ENCODE results near the gene NDUFA13. TPM values are rescaled to one million over a fixed set of nuclear protein-coding genes. Genes with fewer than 3 reads are reported as not detected.
A peak's percentile ranks its signal among the peaks of the same experiment; 100 is the strongest.

NDUFA13 gene
- total and polyA plus RNA-seq, 4 experiments from 2014 or later = 191 to 316 (median 232) TPM

GRCh38 chr19:19510432-19510831, 5.6 kb upstream of the NDUFA13 start:
- H3K4me1 ChIP-seq (ENCODE audit: insufficient read depth, low read length) = peaks cover 9% of the 10 kb centered on the region
- H3K27me3 ChIP-seq (ENCODE audit: insufficient read depth, low read length) = no peaks in the 10 kb centered on the region
- no peak for DNase-seq
- H3K4me3 ChIP-seq (ENCODE audit: low read length in 2 of 2) = no peak overlapping the region
- ChIA-PET CTCF (ENCODE audit: partially characterized antibody) (interaction anchor here (1.8 kb wide), 1 partner anchor 20 kb away, joined by 6 read pairs; no protein-coding TSS in a partner anchor), POLR2A (ENCODE audit: partially characterized antibody) (interaction anchor here (1.1 to 1.5 kb wide), 2 partner anchors 18 to 146 kb away, joined by 3 read pairs; no protein-coding TSS in a partner anchor)
- Mint-ChIP-seq H3K36me3 (peaks cover 12 to 18% of the 10 kb centered on the region in 2 donors), H3K27ac (peak overlapping the region in 4 of 7 donors; percentile 44 to 70 (median 70)), H3K9me3 (peaks cover 0 to 6% (median 0%) of the 10 kb centered on the region in 8 donors), H3K4me3 (no peak overlapping the region), H3K27me3 (no peaks in the 10 kb centered on the region), H3K4me1 (peaks cover 0 to 3% (median under 1%) of the 10 kb centered on the region in 4 donors)
- intact Hi-C loops (cut with micrococcal nuclease) = no loop called here
- H3K9me3 ChIP-seq (ENCODE audit: control insufficient read depth in 1 of 2, low read length in 2 of 2) = no peaks in the 10 kb centered on the region
- no peak overlapping the region for H3K27ac ChIP-seq (ENCODE audit: low read depth, low read length)
- H3K36me3 ChIP-seq (ENCODE audit: insufficient read depth, low read length) = peaks cover 12% of the 10 kb centered on the region

GRCh38 chr19:19513682-19514081, 2.3 kb upstream of the NDUFA13 start:
- POLR2A ChIA-PET (ENCODE audit: partially characterized antibody) = interaction anchor here (0.9 to 3.2 kb wide), 2 partner anchors 108 to 155 kb away, joined by 3 to 16 read pairs; partner anchors contain the start of genes GATAD2A and ZNF101
- H3K27ac Mint-ChIP-seq = peak overlapping the region in 2 of 7 donors; percentile 41 to 58
- CTCF ChIA-PET (ENCODE audit: partially characterized antibody) = interaction anchor here (2.6 kb wide), 1 partner anchor 23 kb away, joined by 11 read pairs; no protein-coding TSS in a partner anchor

GRCh38 chr19:19514215-19514657, 1.8 kb upstream of the NDUFA13 start:
- POLR2A ChIA-PET (ENCODE audit: partially characterized antibody) = interaction anchor here (0.9 to 3.2 kb wide), 3 partner anchors 56 to 154 kb away, joined by 3 to 16 read pairs (median 14); partner anchors contain the start of genes GATAD2A and ZNF101
- no peaks in the 10 kb centered on the region for H3K36me3 ChIP-seq (ENCODE audit: insufficient read depth, low read length)
- H3K27ac Mint-ChIP-seq = no peak overlapping the region
- peaks cover 30% of the 10 kb centered on the region for H3K4me1 ChIP-seq (ENCODE audit: insufficient read depth, low read length)
- H3K4me1 Mint-ChIP-seq = peaks cover 7 to 31% (median 18%) of the 10 kb centered on the region in 4 donors
- peak in 1 of 5 donors; percentile 6 for DNase-seq
- intact Hi-C loops (cut with micrococcal nuclease) = no loop called here
- no peaks in the 10 kb centered on the region for H3K9me3 ChIP-seq (ENCODE audit: control insufficient read depth in 1 of 2, low read length in 2 of 2)
- H3K36me3 Mint-ChIP-seq = peaks cover 2 to 10% of the 10 kb centered on the region in 2 donors
- H3K4me3 ChIP-seq (ENCODE audit: low read length in 2 of 2) = no peak overlapping the region
- no peak overlapping the region for H3K27ac ChIP-seq (ENCODE audit: low read depth, low read length)
- no peaks in the 10 kb centered on the region for H3K27me3 Mint-ChIP-seq
- H3K9me3 Mint-ChIP-seq = peaks cover 0 to 4% (median 0%) of the 10 kb centered on the region in 8 donors
- H3K4me3 Mint-ChIP-seq = peak overlapping the region in 5 of 8 donors; percentile 8 to 67 (median 53)
- CTCF ChIA-PET (ENCODE audit: partially characterized antibody) = no interaction called here
- H3K27me3 ChIP-seq (ENCODE audit: insufficient read depth, low read length) = no peaks in the 10 kb centered on the region

More at GRCh38 chr19:19513682-19514081, 2.3 kb upstream of the NDUFA13 start:
- Histone ChIP-seq H3K27ac (ENCODE audit: low read depth, low read length) (no peak overlapping the region), H3K4me1 (ENCODE audit: insufficient read depth, low read length) (peaks cover 27% of the 10 kb centered on the region), H3K9me3 (ENCODE audit: control insufficient read depth in 1 of 2, low read length in 2 of 2) (no peaks in the 10 kb centered on the region), H3K27me3 (ENCODE audit: insufficient read depth, low read length) (no peaks in the 10 kb centered on the region), H3K4me3 (ENCODE audit: low read length in 2 of 2) (no peak overlapping the region), H3K36me3 (ENCODE audit: insufficient read depth, low read length) (no peaks in the 10 kb centered on the region)
- Mint-ChIP-seq H3K27me3 (no peaks in the 10 kb centered on the region), H3K4me1 (peaks cover 7 to 28% (median 15%) of the 10 kb centered on the region in 4 donors), H3K4me3 (peak overlapping the region in 2 of 8 donors; percentile 51 to 57), H3K36me3 (peaks cover 0 to 8% of the 10 kb centered on the region in 2 donors), H3K9me3 (peaks cover 0 to 4% (median 0%) of the 10 kb centered on the region in 8 donors)
- no peak for DNase-seq
- intact Hi-C loops (cut with micrococcal nuclease) = no loop called here

GRCh38 chr19:19514881-19515641, 964 bp upstream of the NDUFA13 start, which contains the start of gene TSSK6:
TSSK6 (minus strand) TSS chr19:19515548; CDS start chr19:19515427, 121 bp downstream.
- ChIA-PET CTCF (ENCODE audit: partially characterized antibody) (interaction anchor here (0.8 to 1.4 kb wide), 4 partner anchors 17 to 129 kb away, joined by 3 to 7 read pairs (median 4); partner anchors contain the start of gene GMIP), POLR2A (ENCODE audit: partially characterized antibody) (interaction anchor here (0.5 to 3.2 kb wide), 23 partner anchors 8 to 323 kb away, joined by 3 to 22 read pairs (median 5); partner anchors contain the start of genes BORCS8, GATAD2A, LPAR2 and RFXANK)
- Mint-ChIP-seq H3K27me3 (no peaks in the 10 kb centered on the region), H3K4me3 (peak within 1 kb of the TSS; percentile 93 to 99 (median 97)), H3K36me3 (peaks cover 8 to 16% of the 10 kb centered on the region in 2 donors), H3K9me3 (peaks cover 0 to 4% (median 0%) of the 10 kb centered on the region in 8 donors), H3K4me1 (peaks cover 12 to 39% (median 23%) of the 10 kb centered on the region in 4 donors), H3K27ac (peak within 1 kb of the TSS; percentile 94 to 98 (median 97))
- no peak for DNase-seq
- no peaks in the 10 kb centered on the region for H3K9me3 ChIP-seq (ENCODE audit: control insufficient read depth in 1 of 2, low read length in 2 of 2)
- no peaks in the 10 kb centered on the region for H3K36me3 ChIP-seq (ENCODE audit: insufficient read depth, low read length)
- H3K27ac ChIP-seq (ENCODE audit: low read depth, low read length) = peak within 1 kb of the TSS; percentile 92
- intact Hi-C loops (cut with micrococcal nuclease) = no loop called here
- peaks cover 35% of the 10 kb centered on the region for H3K4me1 ChIP-seq (ENCODE audit: insufficient read depth, low read length)
- H3K27me3 ChIP-seq (ENCODE audit: insufficient read depth, low read length) = no peaks in the 10 kb centered on the region
- peak within 1 kb of the TSS; percentile 88 to 90 for H3K4me3 ChIP-seq (ENCODE audit: low read length in 2 of 2)

- Mint-ChIP-seq H3K27me3 (no peaks in the 10 kb centered on the region), H3K4me1 (peaks cover 15 to 49% (median 32%) of the 10 kb centered on the region in 4 donors), H3K36me3 (peaks cover 15 to 24% of the 10 kb centered on the region in 2 donors), H3K27ac (peak overlapping the region in 5 of 7 donors; percentile 24 to 97 (median 53)), H3K4me3 (peak overlapping the region; percentile 45 to 99 (median 97)), H3K9me3 (peaks cover 0 to 1% (median 0%) of the 10 kb centered on the region in 8 donors)
- Histone ChIP-seq H3K4me3 (ENCODE audit: low read length in 2 of 2) (peak overlapping the region in 1 of 2 donors; percentile 90), H3K27ac (ENCODE audit: low read depth, low read length) (no peak overlapping the region), H3K36me3 (ENCODE audit: insufficient read depth, low read length) (no peaks in the 10 kb centered on the region), H3K4me1 (ENCODE audit: insufficient read depth, low read length) (peaks cover 35% of the 10 kb centered on the region), H3K27me3 (ENCODE audit: insufficient read depth, low read length) (no peaks in the 10 kb centered on the region), H3K9me3 (ENCODE audit: control insufficient read depth in 1 of 2, low read length in 2 of 2) (no peaks in the 10 kb centered on the region)
- POLR2A ChIA-PET (ENCODE audit: partially characterized antibody) = interaction anchor here (2.0 to 2.8 kb wide), 3 partner anchors 15 to 132 kb away, joined by 5 to 22 read pairs (median 11); no protein-coding TSS in a partner anchor
- CTCF ChIA-PET (ENCODE audit: partially characterized antibody) = no interaction called here
- intact Hi-C loops (cut with micrococcal nuclease) = no loop called here
- no peak for DNase-seq
Measured at GRCh38 chr19:19517235-19517619, 1.2 kb downstream of the NDUFA13 start.

- ChIA-PET CTCF (ENCODE audit: partially characterized antibody) (interaction anchor here (1.4 kb wide), 1 partner anchor 12 kb away, joined by 3 read pairs; no protein-coding TSS in a partner anchor), POLR2A (ENCODE audit: partially characterized antibody) (no interaction called here)
- DNase-seq = no peak
- H3K36me3 Mint-ChIP-seq = peaks cover 15 to 36% of the 10 kb centered on the region in 2 donors
- no peak overlapping the region for H3K4me3 Mint-ChIP-seq
- no peak overlapping the region for H3K4me3 ChIP-seq (ENCODE audit: low read length in 2 of 2)
- H3K27me3 ChIP-seq (ENCODE audit: insufficient read depth, low read length) = no peaks in the 10 kb centered on the region
- intact Hi-C loops (cut with micrococcal nuclease) = no loop called here
- peaks cover 15 to 50% (median 33%) of the 10 kb centered on the region in 4 donors for H3K4me1 Mint-ChIP-seq
- no peaks in the 10 kb centered on the region for H3K9me3 Mint-ChIP-seq
- peak overlapping the region in 2 of 7 donors; percentile 49 to 66 for H3K27ac Mint-ChIP-seq
- H3K27ac ChIP-seq (ENCODE audit: low read depth, low read length) = no peak overlapping the region
- no peaks in the 10 kb centered on the region for H3K27me3 Mint-ChIP-seq
- H3K36me3 ChIP-seq (ENCODE audit: insufficient read depth, low read length) = peaks cover 8% of the 10 kb centered on the region
- H3K4me1 ChIP-seq (ENCODE audit: insufficient read depth, low read length) = peaks cover 24% of the 10 kb centered on the region
- H3K9me3 ChIP-seq (ENCODE audit: control insufficient read depth in 1 of 2, low read length in 2 of 2) = no peaks in the 10 kb centered on the region
Measured at GRCh38 chr19:19520989-19521388, 5.0 kb downstream of the NDUFA13 start.
